VCaP (cell line): ENCODE measurements around the gene CACNA1B.

ENCODE experiments used
- H3K27ac ChIP-seq: fragments of 450-650 bp; 2 replicates; pipeline ENCODE4 v1.5.1; 2017
- TF ChIP-seq, protein P1 (sequence below): fragments of 450-650 bp; conservative IDR thresholded peaks from 2 replicates; pipeline ENCODE4 v1.5.1; 2017; ENCODE audit warnings: mild to moderate bottlenecking, moderate library complexity

The CACNA1B gene

DNA sequence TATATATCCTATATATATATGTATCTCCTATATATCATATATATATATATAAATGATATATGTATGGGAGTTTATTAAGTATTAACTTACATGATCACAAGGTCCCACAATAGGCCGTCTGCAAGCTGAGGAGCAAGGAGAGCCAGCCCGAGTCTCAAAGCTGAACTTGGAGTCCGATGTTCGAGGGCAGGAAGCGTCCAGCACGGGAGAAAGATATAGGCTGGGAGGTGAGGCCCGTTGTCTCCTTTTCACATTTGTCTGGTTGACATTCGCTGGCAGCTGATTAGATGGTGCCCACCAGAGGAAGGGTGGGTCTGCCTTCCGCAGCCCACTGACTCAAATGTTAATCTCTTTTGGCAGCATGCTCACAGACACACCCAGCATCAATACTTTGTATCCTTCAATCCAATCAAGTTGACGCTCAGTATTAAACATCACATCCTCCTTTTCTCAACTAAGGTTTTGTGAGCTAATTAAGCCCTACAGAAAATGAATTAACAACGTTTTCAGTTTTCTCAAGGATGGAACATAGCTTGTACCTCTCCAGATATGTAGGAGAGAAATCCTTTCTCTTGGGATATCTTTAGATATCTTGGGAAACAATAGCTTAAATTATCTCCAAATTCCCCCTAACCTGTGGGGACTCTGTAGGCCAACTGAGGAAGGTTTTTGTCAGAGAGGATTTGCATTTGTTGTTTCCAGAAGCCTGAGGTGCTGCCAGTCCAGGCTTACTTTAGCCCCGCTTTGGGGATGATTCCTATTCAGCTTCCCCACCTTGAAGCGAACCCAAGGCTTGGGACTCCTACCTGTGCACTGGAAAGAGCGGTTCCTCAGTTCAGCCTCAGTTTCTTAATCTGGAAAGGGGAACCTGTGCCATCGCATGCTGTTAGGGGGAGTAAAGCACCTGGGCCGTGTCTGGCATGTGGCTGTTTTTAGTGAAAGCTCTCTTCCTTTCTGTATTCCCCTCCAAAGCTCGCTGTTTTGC is 163.2 kb downstream of the CACNA1B start:
- TF ChIP-seq, protein P1, sequence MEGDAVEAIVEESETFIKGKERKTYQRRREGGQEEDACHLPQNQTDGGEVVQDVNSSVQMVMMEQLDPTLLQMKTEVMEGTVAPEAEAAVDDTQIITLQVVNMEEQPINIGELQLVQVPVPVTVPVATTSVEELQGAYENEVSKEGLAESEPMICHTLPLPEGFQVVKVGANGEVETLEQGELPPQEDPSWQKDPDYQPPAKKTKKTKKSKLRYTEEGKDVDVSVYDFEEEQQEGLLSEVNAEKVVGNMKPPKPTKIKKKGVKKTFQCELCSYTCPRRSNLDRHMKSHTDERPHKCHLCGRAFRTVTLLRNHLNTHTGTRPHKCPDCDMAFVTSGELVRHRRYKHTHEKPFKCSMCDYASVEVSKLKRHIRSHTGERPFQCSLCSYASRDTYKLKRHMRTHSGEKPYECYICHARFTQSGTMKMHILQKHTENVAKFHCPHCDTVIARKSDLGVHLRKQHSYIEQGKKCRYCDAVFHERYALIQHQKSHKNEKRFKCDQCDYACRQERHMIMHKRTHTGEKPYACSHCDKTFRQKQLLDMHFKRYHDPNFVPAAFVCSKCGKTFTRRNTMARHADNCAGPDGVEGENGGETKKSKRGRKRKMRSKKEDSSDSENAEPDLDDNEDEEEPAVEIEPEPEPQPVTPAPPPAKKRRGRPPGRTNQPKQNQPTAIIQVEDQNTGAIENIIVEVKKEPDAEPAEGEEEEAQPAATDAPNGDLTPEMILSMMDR, result no peak
- no peak overlapping the region for H3K27ac ChIP-seq

DNA sequence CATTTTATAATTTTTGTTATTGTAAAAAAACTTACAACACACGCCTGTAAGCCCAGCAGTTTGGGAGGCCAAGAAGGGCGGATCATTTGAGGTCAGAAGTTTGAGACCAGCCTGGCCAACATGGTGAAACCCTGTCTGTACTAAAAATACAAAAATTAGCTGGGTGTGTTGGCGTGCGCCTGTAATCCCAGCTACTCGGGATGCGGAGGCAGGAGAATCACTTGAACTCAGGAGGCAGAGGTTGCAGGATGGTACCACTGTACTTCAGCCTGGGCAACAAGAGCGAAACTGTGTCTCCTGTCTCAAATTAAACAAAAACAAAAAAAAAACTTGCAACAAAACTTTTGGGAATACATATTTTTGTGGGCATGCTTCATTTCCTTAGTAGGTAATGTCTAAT is 164.6 kb downstream of the CACNA1B start:
- TF ChIP-seq, protein P1, result no peak
- no peak overlapping the region for H3K27ac ChIP-seq

DNA sequence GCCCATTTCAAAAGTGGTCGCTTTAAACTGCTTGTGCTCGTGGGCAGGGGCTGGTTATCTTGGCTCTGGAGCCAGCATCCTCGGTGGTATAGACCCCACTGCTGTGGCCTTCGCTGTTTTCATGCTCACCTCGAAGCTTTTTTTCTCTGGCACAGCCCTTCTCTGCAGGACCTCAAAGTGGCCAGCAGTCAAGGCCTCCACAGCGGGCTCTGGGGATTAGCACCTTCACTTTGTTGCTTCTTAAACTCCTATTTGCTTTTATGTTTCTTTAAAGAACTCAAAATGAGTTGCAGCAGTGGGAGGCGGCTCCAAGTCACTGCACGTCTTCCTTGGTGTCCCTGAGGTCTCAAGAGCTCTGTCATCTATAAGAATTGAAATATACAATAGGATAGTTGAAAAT is 165.1 kb downstream of the CACNA1B start:
- TF ChIP-seq, protein P1, result no peak
- H3K27ac ChIP-seq, result no peak overlapping the region

DNA sequence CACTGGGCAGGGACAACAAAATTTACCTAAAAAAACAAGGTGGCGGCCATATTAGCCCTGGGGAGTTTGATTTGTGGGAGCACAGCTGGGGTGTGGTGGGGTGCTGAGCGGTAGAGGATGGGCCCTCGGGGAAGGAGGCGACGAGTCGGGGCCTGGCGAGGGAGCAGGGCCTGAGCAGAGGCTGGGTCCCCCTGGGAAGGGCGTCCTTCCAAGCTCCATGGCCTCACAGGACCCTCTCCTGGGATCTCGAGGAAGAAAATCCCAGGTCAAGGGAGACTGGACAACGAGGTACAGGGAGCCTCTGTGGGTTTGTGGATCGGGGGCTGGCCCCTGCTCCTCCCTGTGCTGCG is 165.5 kb downstream of the CACNA1B start:
- H3K27ac ChIP-seq, result no peak overlapping the region
- TF ChIP-seq, protein P1, result no peak

DNA sequence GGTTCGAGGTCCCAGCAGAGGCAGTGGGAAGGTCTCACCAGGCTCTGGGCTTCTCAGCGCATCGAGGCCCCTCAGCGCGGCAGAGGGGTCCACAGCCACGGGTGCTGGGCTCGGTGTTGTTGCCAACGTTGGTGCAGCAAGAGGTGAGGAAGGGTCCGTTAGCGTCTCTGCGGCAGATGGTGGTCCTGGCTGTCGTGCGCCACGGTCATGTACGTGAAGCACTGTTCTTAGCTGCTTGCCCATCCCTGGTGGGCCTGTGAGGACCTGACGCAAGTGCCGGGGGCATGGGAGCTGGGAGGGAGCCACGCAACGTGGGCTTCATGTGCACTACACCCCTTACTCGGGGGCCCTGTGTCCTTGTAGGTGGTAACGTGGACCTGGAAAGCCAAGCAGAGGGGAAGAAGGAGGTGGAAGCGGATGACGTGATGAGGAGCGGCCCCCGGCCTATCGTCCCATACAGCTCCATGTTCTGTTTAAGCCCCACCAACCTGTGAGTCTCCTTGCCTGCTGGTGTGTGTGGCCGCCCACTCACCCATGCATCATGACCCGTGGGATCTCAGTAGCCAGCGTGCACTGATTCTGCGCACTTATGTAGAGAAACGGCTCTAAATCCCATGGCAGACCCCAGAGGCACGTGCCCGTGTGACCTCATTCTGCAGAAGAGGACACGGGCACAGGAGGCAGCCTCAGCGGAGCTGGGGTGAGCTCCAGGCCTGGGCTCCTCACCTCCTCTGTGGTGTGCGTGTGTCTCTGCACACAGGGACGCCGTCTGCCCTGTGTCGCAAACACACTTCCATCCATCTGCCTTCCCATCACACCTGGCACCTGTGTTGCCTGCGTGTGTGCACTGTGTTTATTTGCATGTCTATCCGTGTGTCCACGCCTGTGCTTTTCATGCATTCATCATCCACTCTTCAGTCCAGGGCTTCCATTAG is 166.1 kb downstream of the CACNA1B start:
- no peak overlapping the region for H3K27ac ChIP-seq
- TF ChIP-seq, protein P1, result no peak

DNA sequence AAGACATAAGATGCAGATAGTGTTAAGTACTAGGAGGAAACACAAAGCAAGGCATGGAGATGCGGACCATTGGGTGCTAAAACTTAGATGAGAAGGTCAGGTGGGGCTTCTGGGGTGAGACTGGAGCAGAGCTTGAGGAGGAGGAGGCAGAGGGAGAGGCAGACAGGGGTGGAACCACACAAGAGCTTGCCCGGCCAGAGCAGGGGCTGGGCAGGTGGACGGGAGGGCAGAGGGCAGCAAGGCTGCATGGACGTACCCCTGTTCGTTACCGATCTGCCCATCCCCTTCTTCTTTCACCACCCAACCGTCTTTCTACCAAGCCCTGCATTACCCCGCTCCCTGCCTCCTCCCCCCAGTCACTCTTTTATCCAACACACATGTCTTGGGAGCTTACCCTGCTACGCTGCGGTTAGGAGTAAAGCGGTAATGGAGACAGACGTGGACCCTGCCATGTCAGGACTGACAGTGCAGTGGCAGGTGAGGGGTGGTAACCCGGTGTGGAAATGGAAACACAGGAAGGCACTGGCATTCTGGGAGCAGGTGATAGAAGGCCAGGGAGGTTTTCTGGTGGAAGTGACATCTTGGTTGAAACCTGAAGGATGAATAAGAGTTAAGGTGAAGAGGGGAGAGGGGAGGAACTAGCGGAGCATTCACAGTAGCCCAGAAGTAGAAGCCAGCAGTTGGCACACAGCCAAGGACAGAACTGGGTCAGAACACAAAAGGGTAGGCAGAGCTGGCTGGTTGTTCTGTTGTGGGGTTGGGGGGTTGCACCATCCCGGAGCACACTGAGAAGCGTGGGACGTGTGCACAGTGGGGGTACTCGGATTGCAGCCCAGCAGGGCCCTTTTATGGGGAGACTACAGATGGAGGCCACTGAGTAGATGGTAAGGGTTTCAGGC is 167.2 kb downstream of the CACNA1B start:
- H3K27ac ChIP-seq, result no peak overlapping the region; the same call in 1 of the 2 replicates
- TF ChIP-seq, protein P1, result no peak
